GM12878 (cell line): ENCODE results near the gene EPHB2. TPM values are rescaled to one million over a fixed set of nuclear protein-coding genes. Genes with fewer than 3 reads are reported as not detected.

Experiments
- ATAC-seq: fragments of 200-7000 bp; cut with Tn5 transposase; 3 replicates; pipeline ENCODE4 v1.9.1; 2020; ENCODE audit warnings: mild to moderate bottlenecking, moderate library complexity
- BruUV-seq: library from RNA; stranded (reverse); fragments of 400-500 nt; replicated peaks from 2 replicates; lab custom pipeline; 2021; lab: Mats Ljungman, UMichigan
- CTCF ChIA-PET: fragments of 300-600 bp; sonication (Branson Sonifier 250); formaldehyde crosslinking; extraction: SDS; loops from one replicate; lab custom pipeline; 2021; ENCODE audit warnings: inconsistent platforms; lab: Yijun Ruan, JAX
- POLR2A ChIA-PET: fragments of 350-600 bp; formaldehyde crosslinking; extraction: SDS; loops from one replicate; lab custom pipeline; 2021; ENCODE audit warnings: inconsistent platforms; lab: Charles Lee
- RAD21 ChIA-PET: fragments of 300-600 bp; sonication (Branson Sonifier 250); formaldehyde crosslinking; loops from one replicate; lab custom pipeline; 2023; ENCODE audit warnings: antibody characterized with exemption; ENCODE audit not compliant: unreplicated experiment; lab: Charles Lee
- SMC1A ChIA-PET: fragments of 300-600 bp; sonication (Branson Sonifier 250); formaldehyde crosslinking; loops from one replicate; lab custom pipeline; 2023; ENCODE audit not compliant: unreplicated experiment, uncharacterized antibody; lab: Charles Lee
- DNase-seq: peaks from one replicate; pipeline ENCODE4 v3.0.0-alpha.2; 2011; ENCODE audit warnings: low read depth, low spot score
- FAIRE-seq: peaks from 3 replicates; lab custom pipeline; 2011; peaks lifted over from hg19 to GRCh38; lab: Jason Lieb, UNC
- H2AFZ ChIP-seq: 2 replicates; pipeline ENCODE4 v1.6.0; 2011; ENCODE audit warnings: low read depth, low read length, control low read depth; ENCODE audit not compliant: control insufficient read depth
- H3K27ac ChIP-seq: 2 replicates; pipeline ENCODE4 v1.5.1; 2011; ENCODE audit warnings: control low read depth; ENCODE audit not compliant: control insufficient read depth, insufficient read depth
- H3K27me3 ChIP-seq, 2 experiments: replicated peaks in 1 of 2; 2 replicates each; pipeline versions ENCODE4 v1.6.0 to v1.6.1; 2011; ENCODE audit warnings: low read length in 1 of 2; ENCODE audit not compliant: control insufficient read depth in 2 of 2, insufficient read depth in 2 of 2
- H3K36me3 ChIP-seq, 2 experiments: 2 replicates each; pipeline ENCODE4 v1.5.1; 2011; ENCODE audit warnings: low read length in 1 of 2; ENCODE audit not compliant: control insufficient read depth in 2 of 2, insufficient read depth in 2 of 2
- H3K4me1 ChIP-seq: 2 replicates; pipeline ENCODE4 v1.6.1; 2011; ENCODE audit warnings: mild to moderate bottlenecking, low read length, moderate library complexity, mixed read lengths; ENCODE audit not compliant: control insufficient read depth, insufficient read depth
- H3K4me2 ChIP-seq: 2 replicates; pipeline ENCODE4 v1.6.0; 2011; ENCODE audit warnings: control low read depth; ENCODE audit not compliant: control insufficient read depth, insufficient read depth
- H3K4me3 ChIP-seq: fragments of 200-600 bp; sonication (generic); 2 replicates; pipeline ENCODE4 v1.5.1; 2016
- H3K79me2 ChIP-seq: 2 replicates; pipeline ENCODE4 v1.6.0; 2011; ENCODE audit warnings: low read length; ENCODE audit not compliant: control insufficient read depth, insufficient read depth
- H3K9ac ChIP-seq: 2 replicates; pipeline ENCODE4 v1.8.0; 2011; ENCODE audit warnings: low read length, control low read depth, mixed read lengths; ENCODE audit not compliant: control insufficient read depth, insufficient read depth
- H3K9me3 ChIP-seq: replicated peaks from 3 replicates; pipeline ENCODE4 v1.5.1; 2011; ENCODE audit warnings: mild to moderate bottlenecking, low read length; ENCODE audit not compliant: control insufficient read depth, insufficient read depth
- H4K20me1 ChIP-seq: 2 replicates; pipeline ENCODE4 v1.6.0; 2011; ENCODE audit not compliant: control insufficient read depth, insufficient read depth
- BRCA1 ChIP-seq: IDR thresholded peaks from 2 replicates; pipeline ENCODE4 v1.6.1; 2011; ENCODE audit warnings: low read depth, low read length, improper control_type of control experiment
- CEBPZ ChIP-seq: fragments of 150-350 bp; IDR thresholded peaks from 2 replicates; pipeline ENCODE4 v1.6.1; 2016; ENCODE audit warnings: low read depth, low read length
- CHD1 ChIP-seq: IDR thresholded peaks from 2 replicates; pipeline ENCODE4 v1.6.1; 2012; ENCODE audit warnings: low read depth, low read length, improper control_type of control experiment
- CUX1 ChIP-seq: IDR thresholded peaks from 2 replicates; pipeline ENCODE4 v1.6.1; 2012; ENCODE audit warnings: improper control_type of control experiment, low read depth, low read length; ENCODE audit not compliant: insufficient replicate concordance
- E4F1 ChIP-seq: fragments of 450-650 bp; IDR thresholded peaks from 2 replicates; pipeline ENCODE4 v1.6.1; 2018; ENCODE audit warnings: borderline replicate concordance, mild to moderate bottlenecking; ENCODE audit not compliant: partially characterized antibody
- HCFC1 ChIP-seq: fragments of 150-350 bp; IDR thresholded peaks from 2 replicates; pipeline ENCODE4 v1.6.1; 2014; ENCODE audit warnings: low read length
- JUNB ChIP-seq: IDR thresholded peaks from 2 replicates; pipeline ENCODE4 v1.6.1; 2016; ENCODE audit warnings: antibody characterized with exemption, mild to moderate bottlenecking
- RB1 ChIP-seq: fragments of 450-650 bp; formaldehyde crosslinking; IDR thresholded peaks from 2 replicates; pipeline ENCODE4 v1.6.1; 2017; ENCODE audit warnings: mild to moderate bottlenecking, borderline replicate concordance
- SREBF2 ChIP-seq: IDR thresholded peaks from 2 replicates; pipeline ENCODE4 v1.6.1; 2012; ENCODE audit warnings: mild to moderate bottlenecking, low read length
- SRF ChIP-seq, 2 experiments: IDR thresholded peaks; 2 replicates each; pipeline ENCODE4 v1.6.1; 2011; ENCODE audit warnings: low read depth in 2 of 2, low read length in 2 of 2, mild to moderate bottlenecking in 1 of 2, moderate library complexity in 1 of 2
- YY1 ChIP-seq: IDR thresholded peaks from 2 replicates; pipeline ENCODE4 v1.6.1; 2011; ENCODE audit warnings: low read depth, mild to moderate bottlenecking, low read length
- WGBS: methylation state at CpG from one replicate; pipeline ENCODE4 v1.1.6; 2016; ENCODE audit warnings: low lambda C conversion rate; ENCODE audit not compliant: insufficient replicate concordance, insufficient coverage; ENCODE audit errors: missing lambda C conversion rate; 5-methylcytosine and 5-hydroxymethylcytosine counted together
- in situ Hi-C: fragments of 300-500 bp; cut with MboI; formaldehyde crosslinking; loops from 9 replicates; pipeline ENCODE4 v1.14.3; 2018; ENCODE audit warnings: mixed read lengths
- intact Hi-C: fragments of 100-400 bp; cut with micrococcal nuclease; formaldehyde crosslinking; loops from one replicate; pipeline ENCODE4 v1.14.2; 2022; ENCODE audit not compliant: unreplicated experiment
- polyA plus RNA-seq, 11 experiments: library from polyadenylated mRNA; depleted of rRNA in 4 of 11; unstranded in 6 of 11; stranded (reverse) in 5 of 11; fragments of >200 nt; fragmentation: Nextera tagmentation in 4 of 11; fragmentation: Illumina TruSeq in 1 of 11; extraction: Ambion mirVana in 4 of 11; extraction: Trizol in 1 of 11; gene quantifications; 1 replicate in 1 of 11; 2 replicates in 10 of 11; pipeline versions ENCODE4 v1.2.1 to v1.2.3, GENCODE V29; 2011 to 2016; ENCODE audit warnings: inconsistent platforms in 2 of 11, missing spikeins in 2 of 11, low read depth in 1 of 11
- total RNA-seq, 4 experiments: library from RNA; depleted of rRNA in 3 of 4; stranded (reverse); fragments of >200 nt in 3 of 4; fragmentation: Illumina TruSeq in 1 of 4; extraction: Trizol in 1 of 4; gene quantifications; 2 replicates each; pipeline versions ENCODE4 v1.2.1 to v1.2.3, GENCODE V29; 2013 to 2021
- TF ChIP-seq, protein P1 (sequence below): fragments of 150-350 bp; IDR thresholded peaks from 2 replicates; pipeline ENCODE4 v1.6.1; 2014; ENCODE audit warnings: mild to moderate bottlenecking, low read depth, low read length

Gene EPHB2
- total and polyA plus RNA-seq, 10 of the 15 experiments (the other 5 are each of a cell fraction or from before 2014, with no cell fraction given) = 0.13 to 3.3 (median 0.92) TPM

- in situ Hi-C loops (no loop called here), intact Hi-C loops (no loop called here)
- H3K4me2 ChIP-seq = no peak overlapping the region
- H3K36me3 ChIP-seq = no peaks in the 10 kb centered on the region
- ChIA-PET RAD21 (no interaction called here), POLR2A (no interaction called here), SMC1A (no interaction called here), CTCF (interaction anchor here (1.0 to 3.8 kb wide), 4 partner anchors 133 to 545 kb away, joined by 3 to 29 read pairs (median 4); no protein-coding TSS in a partner anchor)
- no peak for ATAC-seq
- peaks cover 1 to 3% of the 10 kb centered on the region in 2 experiments; a peak in 2 of 4 replicates for H3K27me3 ChIP-seq
- no peak for FAIRE-seq
- H4K20me1 ChIP-seq = no peaks in the 10 kb centered on the region
- 43% methylated on average over 5 of the region's 5 CpGs for WGBS
- no peak overlapping the region for H3K4me3 ChIP-seq
- H3K4me1 ChIP-seq = no peaks in the 10 kb centered on the region
- no peak for DNase-seq
- H3K9ac ChIP-seq = no peak overlapping the region
- no peaks in the 10 kb centered on the region; the same call in 2 of the 3 replicates for H3K9me3 ChIP-seq
- H3K79me2 ChIP-seq = no peaks in the 10 kb centered on the region
- H3K27ac ChIP-seq = no peak overlapping the region
- BruUV-seq = no TSS peak
- no peak overlapping the region for H2AFZ ChIP-seq
- TF ChIP-seq CEBPZ (no peak), SRF (IDR thresholded peaks at IDR 0.05; ENCODE audit: low read depth in 2 of 2, low read length in 2 of 2) (no peak), JUNB (no peak), CUX1 (no peak), E4F1 (no peak), YY1 (no peak), SREBF2 (no peak), CHD1 (no peak), BRCA1 (no peak), RB1 (no peak), HCFC1 (no peak)
- TF ChIP-seq, protein P1, sequence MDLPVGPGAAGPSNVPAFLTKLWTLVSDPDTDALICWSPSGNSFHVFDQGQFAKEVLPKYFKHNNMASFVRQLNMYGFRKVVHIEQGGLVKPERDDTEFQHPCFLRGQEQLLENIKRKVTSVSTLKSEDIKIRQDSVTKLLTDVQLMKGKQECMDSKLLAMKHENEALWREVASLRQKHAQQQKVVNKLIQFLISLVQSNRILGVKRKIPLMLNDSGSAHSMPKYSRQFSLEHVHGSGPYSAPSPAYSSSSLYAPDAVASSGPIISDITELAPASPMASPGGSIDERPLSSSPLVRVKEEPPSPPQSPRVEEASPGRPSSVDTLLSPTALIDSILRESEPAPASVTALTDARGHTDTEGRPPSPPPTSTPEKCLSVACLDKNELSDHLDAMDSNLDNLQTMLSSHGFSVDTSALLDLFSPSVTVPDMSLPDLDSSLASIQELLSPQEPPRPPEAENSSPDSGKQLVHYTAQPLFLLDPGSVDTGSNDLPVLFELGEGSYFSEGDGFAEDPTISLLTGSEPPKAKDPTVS = no peak
These were observed 255.7 kb downstream of the EPHB2 start for GRCh38 chr1:22966309-22966708.
